GM18870 (cell line): ENCODE results near the gene BRD3.
A peak's percentile ranks its signal among the peaks of the same experiment; 100 is the strongest.

Experiments
- ATAC-seq: cut with Tn5 transposase; IDR thresholded peaks from one replicate; pipeline ENCODE4 v1.9.1; 2021; ENCODE audit warnings: moderate library complexity; ENCODE audit not compliant: unreplicated experiment

The BRD3 gene

GRCh38 chr9:134066913-134067851, 644 bp downstream of the BRD3 start:
- ATAC-seq = no peak

GRCh38 chr9:134066526-134066912, 1.3 kb downstream of the BRD3 start:
- ATAC-seq = no peak

DNA sequence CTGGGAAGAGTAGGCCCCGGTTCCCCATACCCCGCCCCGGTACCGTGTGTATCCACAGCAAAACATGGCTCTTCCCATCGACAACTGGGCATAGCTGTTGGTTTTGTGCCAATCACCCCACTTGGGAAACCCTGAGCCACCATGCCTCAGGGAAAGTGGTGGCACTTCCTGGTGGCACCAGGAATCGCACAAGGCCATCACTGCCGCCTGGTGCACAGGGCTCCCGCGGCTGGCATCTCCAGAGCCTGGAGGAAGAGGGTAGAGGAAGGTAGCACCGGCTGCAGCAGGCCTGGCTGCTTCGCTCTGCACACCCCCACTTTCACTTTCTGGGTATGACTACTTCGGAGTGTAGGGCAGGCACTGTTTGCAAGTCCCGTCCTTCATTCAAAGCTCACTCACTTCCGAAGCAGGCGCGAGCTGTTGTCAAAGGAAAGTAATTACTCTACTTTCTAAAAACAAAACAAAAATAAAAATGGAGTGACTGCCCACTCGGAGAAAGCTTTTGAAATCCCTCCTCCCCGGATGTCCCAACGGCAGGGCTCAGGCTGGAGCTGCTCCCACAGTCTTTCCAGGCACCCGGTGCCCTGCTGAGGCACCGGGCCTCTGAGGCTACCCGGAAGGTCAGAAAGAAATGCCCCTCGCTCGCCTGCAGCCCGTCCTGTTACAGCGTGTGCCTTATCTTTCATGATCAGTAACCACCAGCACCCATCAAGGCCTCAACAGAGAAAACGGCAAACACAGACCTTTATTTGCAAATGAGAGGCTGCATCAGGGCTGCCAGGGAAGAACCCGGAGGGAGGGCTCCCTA, 2.0 kb downstream of the BRD3 start:
- peak; percentile 37 for ATAC-seq

DNA sequence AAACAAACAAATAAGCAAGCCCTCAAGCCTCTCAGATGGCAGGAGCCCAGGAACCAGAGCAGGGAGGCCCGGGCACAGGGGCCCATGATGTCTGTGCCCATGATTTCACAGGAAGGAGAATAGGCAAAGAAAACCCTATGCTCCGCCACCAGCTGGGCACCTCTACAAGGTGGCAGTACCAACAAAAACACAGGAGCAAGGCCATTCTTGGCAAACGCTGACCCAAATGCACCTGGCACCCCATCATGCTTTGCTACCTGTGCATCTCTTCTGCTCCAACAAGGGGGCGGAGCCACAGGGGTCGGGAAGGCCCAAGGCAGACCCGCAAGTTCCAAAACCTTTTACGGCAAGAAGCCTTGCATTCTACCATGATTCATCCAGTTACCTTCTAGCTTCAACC, 3.1 kb downstream of the BRD3 start:
- ATAC-seq = no peak

DNA sequence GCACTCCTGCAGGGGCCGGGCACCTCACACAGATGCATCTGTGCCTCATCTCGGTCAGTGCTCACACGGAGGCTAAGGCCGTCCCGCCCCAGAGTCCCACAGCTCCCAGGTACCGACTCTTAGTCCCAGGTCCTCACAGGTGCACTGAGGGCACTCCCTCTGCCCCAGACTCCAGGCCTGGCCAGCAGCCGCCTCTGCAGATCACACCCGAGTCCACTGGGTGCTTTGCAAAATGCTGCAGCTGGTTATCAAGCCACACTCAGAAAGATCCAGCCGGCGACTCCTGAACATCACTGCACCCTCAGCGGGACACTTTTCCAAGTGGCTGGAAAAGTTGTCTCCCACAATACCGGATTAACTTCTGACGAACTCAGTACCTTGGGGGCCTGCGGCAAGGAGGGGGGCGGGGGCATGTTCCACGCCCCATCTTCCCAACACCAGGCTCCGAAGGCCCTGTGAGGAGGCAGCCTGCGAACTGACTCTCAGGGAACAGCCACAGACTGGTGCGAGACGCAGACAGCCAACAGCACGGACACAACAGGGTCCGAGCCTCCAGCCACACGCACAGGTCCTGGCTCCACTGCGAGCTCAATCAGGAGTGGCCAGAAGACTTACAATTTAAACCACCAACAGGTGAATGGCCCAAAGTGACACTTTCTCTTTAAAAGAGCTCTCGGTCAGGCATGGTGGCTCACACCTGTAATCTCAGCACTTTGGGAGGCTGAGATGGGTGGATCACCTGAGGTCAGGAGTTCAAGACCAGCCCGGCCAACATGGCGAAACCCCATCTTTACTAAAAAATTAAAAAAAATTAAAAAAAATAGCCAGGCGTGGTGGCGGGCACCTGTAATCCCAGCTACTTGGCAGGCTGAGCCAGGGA, 4.0 kb downstream of the BRD3 start:
- no peak for ATAC-seq

DNA sequence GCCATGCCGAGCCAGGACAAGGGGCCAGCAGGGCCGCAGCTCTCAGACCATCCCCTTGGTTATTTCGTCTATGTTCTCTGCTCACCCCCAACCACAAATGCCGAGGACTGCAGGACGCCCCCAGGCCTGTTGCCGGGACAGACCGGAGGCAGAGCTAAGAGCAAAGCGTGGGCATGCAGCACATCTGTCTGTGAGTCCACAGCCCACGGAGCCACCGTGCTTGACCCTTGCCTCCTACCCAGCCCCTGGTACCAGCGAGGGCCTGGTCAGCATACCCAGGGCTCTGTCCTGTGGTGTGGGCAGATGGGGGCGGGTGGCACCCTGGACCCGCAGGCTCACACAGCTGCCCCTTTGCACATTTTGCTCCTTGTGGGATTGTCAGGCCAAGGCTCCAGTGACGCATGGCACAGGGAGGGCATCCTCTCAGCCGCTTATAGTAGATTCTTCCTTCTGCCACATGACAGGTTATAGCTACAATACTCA, 4.7 kb downstream of the BRD3 start:
- no peak for ATAC-seq

DNA sequence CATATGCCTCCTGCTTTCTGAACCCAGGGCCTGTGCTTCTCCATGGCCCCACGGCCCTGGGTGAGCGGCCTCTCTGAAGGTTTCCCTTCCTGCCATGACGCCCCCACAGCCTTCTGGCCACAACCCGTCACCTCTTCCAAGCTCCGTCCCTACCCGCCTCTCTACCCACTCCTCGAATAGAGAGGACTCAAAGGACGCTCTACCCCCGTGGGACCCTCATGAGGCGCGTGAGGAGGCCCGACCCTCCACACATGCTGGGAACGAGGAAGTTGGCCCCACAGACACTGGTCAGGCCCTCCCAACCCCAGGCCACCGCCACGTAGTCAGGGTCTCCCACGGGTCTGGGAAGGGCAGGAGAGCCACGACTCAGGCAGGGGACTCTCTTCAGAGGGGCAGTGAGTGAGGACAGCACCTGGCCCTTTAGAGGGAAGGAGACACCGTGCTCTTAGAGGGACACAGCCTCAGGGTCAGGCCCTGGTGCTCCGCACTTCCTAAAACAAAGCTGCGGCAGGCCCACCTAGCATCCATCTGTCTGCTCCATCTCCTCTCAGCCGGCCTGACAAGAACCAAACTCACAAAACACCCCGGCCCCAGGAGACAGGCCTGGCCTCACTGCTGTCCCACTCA, 5.3 kb downstream of the BRD3 start:
- ATAC-seq = no peak

GRCh38 chr9:134061688-134062371, 6.0 kb downstream of the BRD3 start:
- no peak for ATAC-seq

DNA sequence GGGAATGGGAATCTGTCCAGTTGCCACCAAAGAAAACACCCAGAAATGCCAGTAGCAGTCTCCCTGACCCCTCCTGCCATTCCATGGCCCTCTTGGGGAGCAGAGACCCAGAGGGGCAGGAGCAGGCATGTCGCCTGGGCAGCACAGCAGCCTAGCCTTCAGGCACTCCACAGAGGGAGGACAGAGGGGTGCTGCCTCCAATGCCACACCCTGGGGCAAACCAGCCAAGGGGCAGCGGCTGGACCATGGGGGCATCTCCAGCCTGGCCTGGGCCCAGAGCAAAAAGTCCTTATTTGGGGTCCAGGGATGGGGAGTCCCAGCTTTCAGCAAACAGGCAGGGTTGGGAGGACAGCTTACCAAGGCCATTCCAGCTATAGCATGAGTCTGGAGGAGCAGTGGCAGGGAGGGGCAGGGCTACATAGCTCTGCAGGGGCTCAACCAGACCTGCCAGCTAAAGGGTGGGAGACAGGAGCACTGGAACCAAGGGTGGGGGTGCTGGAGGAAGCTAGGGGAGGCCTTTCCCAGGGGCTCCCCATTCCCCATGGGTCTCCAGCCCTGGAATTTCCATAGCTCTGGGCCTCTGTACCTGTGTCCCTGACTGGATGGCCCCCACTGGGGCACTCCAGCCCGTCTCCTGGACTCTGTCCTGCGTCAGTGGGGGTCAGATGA, 6.7 kb downstream of the BRD3 start:
- ATAC-seq = no peak

DNA sequence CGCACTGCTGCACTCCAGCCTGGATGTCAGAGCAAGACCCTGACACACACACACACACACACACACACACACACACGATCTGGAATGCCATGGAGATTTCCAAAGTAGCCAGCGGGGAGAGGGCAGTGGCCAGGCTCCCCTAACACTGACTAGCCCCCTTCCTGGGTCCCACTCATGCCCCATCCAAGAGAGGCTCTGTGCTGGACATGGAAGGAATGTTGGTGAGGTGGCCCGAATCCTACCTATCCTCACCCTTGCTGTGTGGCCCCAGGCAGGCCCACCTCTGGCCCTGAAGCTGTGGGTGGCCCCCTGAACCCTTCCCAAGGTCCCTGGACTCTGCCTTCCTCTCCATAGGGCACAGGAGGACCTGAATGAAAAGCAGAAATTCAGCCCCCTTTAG, 7.3 kb downstream of the BRD3 start:
- ATAC-seq = no peak

- peak; percentile 70 for ATAC-seq
Measured at GRCh38 chr9:134059661-134060395, 8.0 kb downstream of the BRD3 start.

- no peak for ATAC-seq
Measured at GRCh38 chr9:134059188-134059641, 8.6 kb downstream of the BRD3 start.

DNA sequence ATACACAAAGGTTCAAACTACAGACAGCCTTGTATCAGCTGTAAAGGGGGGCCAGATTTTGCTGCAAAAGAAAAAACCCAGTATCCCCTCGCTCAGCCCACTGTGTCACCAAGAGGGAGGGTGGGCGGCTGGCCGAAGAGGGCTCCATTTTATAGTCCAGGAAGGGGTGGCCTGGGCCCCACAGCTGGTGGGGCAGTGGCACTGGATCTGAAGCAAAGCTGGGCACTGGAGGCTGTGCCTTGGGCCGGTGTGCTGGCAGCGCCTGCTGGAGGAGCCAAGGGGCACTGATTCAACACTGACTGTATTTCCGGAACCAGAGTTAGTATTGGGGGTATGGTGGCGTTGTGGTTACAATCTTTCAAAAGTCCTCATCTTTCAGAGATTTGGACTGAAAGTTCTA, 9.1 kb downstream of the BRD3 start:
- ATAC-seq = no peak

- no peak for ATAC-seq
Measured at GRCh38 chr9:134057751-134058701, 9.8 kb downstream of the BRD3 start.

DNA sequence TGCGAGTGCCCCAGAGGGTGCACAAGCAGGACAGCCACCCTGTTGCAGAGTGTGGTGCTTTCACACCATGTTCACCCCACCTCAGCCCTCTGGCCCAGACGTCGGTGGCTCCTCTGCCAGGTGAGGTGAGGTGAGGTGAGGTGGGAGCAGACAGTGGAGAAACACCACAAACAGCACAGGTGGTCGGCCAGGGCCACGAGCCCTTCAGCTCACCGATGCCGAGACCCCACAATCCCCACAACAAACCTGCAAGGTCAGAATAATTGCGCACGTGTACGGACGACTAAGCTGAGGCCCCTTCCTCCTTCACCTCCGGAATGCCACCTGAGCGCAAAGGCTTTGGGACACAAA, 10.5 kb downstream of the BRD3 start:
- ATAC-seq = no peak

- no peak for ATAC-seq
Measured at GRCh38 chr9:134056483-134057306, 11.1 kb downstream of the BRD3 start.
